IMR-90 (cell line): Measurements from ENCODE around the gene MEF2D. TPM values are rescaled to one million over a fixed set of nuclear protein-coding genes. Genes with fewer than 3 reads are reported as not detected.
A peak's percentile ranks its signal among the peaks of the same experiment; 100 is the strongest.

Experiments used
- ATAC-seq: fragments of 200-7000 bp; cut with Tn5 transposase; 2 replicates; pipeline ENCODE4 v1.9.1; 2020; ENCODE audit warnings: low read depth, mild to moderate bottlenecking, moderate library complexity
- BruUV-seq: library from RNA; stranded (reverse); fragments of 400-500 nt; replicated peaks from 2 replicates; lab custom pipeline; 2021; lab: Mats Ljungman, UMichigan
- CTCF ChIA-PET: fragments of 300-600 bp; formaldehyde crosslinking; extraction: SDS; loops from one replicate; lab custom pipeline; 2021; ENCODE audit warnings: antibody characterized with exemption; lab: Yijun Ruan, JAX
- POLR2A ChIA-PET: fragments of 300-600 bp; sonication (Branson Sonifier 250); formaldehyde crosslinking; loops from one replicate; lab custom pipeline; 2022; ENCODE audit warnings: antibody characterized with exemption; ENCODE audit not compliant: unreplicated experiment; lab: Charles Lee
- DNase-seq: peaks from one replicate; pipeline ENCODE4 v3.0.0; 2013
- H2AFZ ChIP-seq: replicated peaks from 2 replicates; pipeline ENCODE3; 2013; ENCODE audit warnings: low read length, mild to moderate bottlenecking; ENCODE audit not compliant: poor library complexity
- H2AK5ac ChIP-seq: 2 replicates; pipeline ENCODE4 v1.6.1; 2013; ENCODE audit warnings: low read depth, low read length, inconsistent platforms
- H2AK9ac ChIP-seq: replicated peaks from 2 replicates; pipeline ENCODE3; 2013; ENCODE audit warnings: mild to moderate bottlenecking, low read depth, low read length, moderate library complexity; ENCODE audit not compliant: poor library complexity
- H2BK120ac ChIP-seq: 2 replicates; pipeline ENCODE4 v1.6.1; 2013; ENCODE audit warnings: low read depth, low read length, inconsistent platforms
- H2BK15ac ChIP-seq: 3 replicates; pipeline ENCODE4 v1.6.1; 2013; ENCODE audit warnings: low read depth, low read length, inconsistent platforms
- H2BK20ac ChIP-seq: 2 replicates; pipeline ENCODE4 v1.6.1; 2013; ENCODE audit warnings: low read depth, mild to moderate bottlenecking, inconsistent platforms, low read length, moderate library complexity
- H2BK5ac ChIP-seq: 2 replicates; pipeline ENCODE4 v1.6.1; 2013; ENCODE audit warnings: mild to moderate bottlenecking, low read depth, low read length, inconsistent platforms; ENCODE audit not compliant: poor library complexity, severe bottlenecking
- H3K14ac ChIP-seq: replicated peaks from 2 replicates; pipeline ENCODE4 v1.6.1; 2013; ENCODE audit warnings: low read depth, low read length, inconsistent platforms
- H3K18ac ChIP-seq: 2 replicates; pipeline ENCODE4 v1.6.1; 2013; ENCODE audit warnings: low read depth, low read length, control low read depth
- H3K23ac ChIP-seq: 2 replicates; pipeline ENCODE4 v1.6.1; 2013; ENCODE audit warnings: low read depth, low read length, inconsistent platforms
- H3K27ac ChIP-seq: 2 replicates; pipeline ENCODE4 v1.5.1; 2013; ENCODE audit warnings: mild to moderate bottlenecking, control low read depth, low read length; ENCODE audit not compliant: insufficient read depth
- H3K27me3 ChIP-seq: 2 replicates; pipeline ENCODE4 v1.6.1; 2013; ENCODE audit warnings: low read length; ENCODE audit not compliant: control insufficient read depth, insufficient read depth
- H3K36me3 ChIP-seq: 2 replicates; pipeline ENCODE4 v1.6.1; 2013; ENCODE audit warnings: low read length, mixed read lengths; ENCODE audit not compliant: control insufficient read depth, insufficient read depth
- H3K4ac ChIP-seq: 2 replicates; pipeline ENCODE4 v1.6.1; 2013; ENCODE audit warnings: low read depth, low read length, inconsistent platforms
- H3K4me1 ChIP-seq: 2 replicates; pipeline ENCODE4 v1.6.1; 2013; ENCODE audit warnings: low read length, mixed read lengths; ENCODE audit not compliant: control insufficient read depth, insufficient read depth
- H3K4me2 ChIP-seq: 2 replicates; pipeline ENCODE4 v1.6.1; 2013; ENCODE audit warnings: low read depth, mild to moderate bottlenecking, control low read depth, low read length, moderate library complexity
- H3K4me3 ChIP-seq: 2 replicates; pipeline ENCODE4 v1.5.1; 2013; ENCODE audit warnings: low read depth, mild to moderate bottlenecking, control low read depth, low read length, moderate library complexity; ENCODE audit not compliant: insufficient read depth
- H3K56ac ChIP-seq: 2 replicates; pipeline ENCODE4 v1.6.1; 2013; ENCODE audit warnings: low read length, inconsistent platforms; ENCODE audit not compliant: insufficient read depth; ENCODE audit errors: extremely low read depth
- H3K79me1 ChIP-seq, 2 experiments: 2 replicates each; pipeline ENCODE4 v1.6.1; 2013; ENCODE audit warnings: low read length in 2 of 2, inconsistent platforms in 1 of 2, low read depth in 1 of 2
- H3K9ac ChIP-seq: 2 replicates; pipeline ENCODE4 v1.6.1; 2013; ENCODE audit warnings: low read depth, low read length, control low read depth
- H3K9me1 ChIP-seq: 2 replicates; pipeline ENCODE4 v1.6.1; 2013; ENCODE audit warnings: low read length, inconsistent platforms; ENCODE audit not compliant: insufficient read depth
- H3K9me3 ChIP-seq: 2 replicates; pipeline ENCODE4 v1.6.1; 2013; ENCODE audit warnings: low read length; ENCODE audit not compliant: control insufficient read depth, insufficient read depth
- H4K20me1 ChIP-seq: 2 replicates; pipeline ENCODE4 v1.6.1; 2013; ENCODE audit warnings: low read length, inconsistent platforms; ENCODE audit not compliant: insufficient read depth
- H4K5ac ChIP-seq: 2 replicates; pipeline ENCODE4 v1.6.1; 2013; ENCODE audit warnings: mild to moderate bottlenecking, low read depth, low read length, control low read depth
- H4K8ac ChIP-seq, 2 experiments: 2 replicates each; pipeline ENCODE4 v1.6.1; 2013; ENCODE audit warnings: low read depth in 2 of 2, low read length in 2 of 2, control low read depth in 1 of 2, inconsistent platforms in 1 of 2
- H4K91ac ChIP-seq: 2 replicates; pipeline ENCODE4 v1.6.1; 2013; ENCODE audit warnings: low read depth, low read length, inconsistent platforms; ENCODE audit not compliant: insufficient read depth
- BHLHE40 ChIP-seq: fragments of 150-350 bp; IDR thresholded peaks from 2 replicates; pipeline ENCODE4 v1.6.1; 2016; ENCODE audit warnings: mild to moderate bottlenecking, low read depth, low read length
- CEBPB ChIP-seq: IDR thresholded peaks from 2 replicates; pipeline ENCODE4 v1.6.1; 2012; ENCODE audit warnings: low read depth, low read length, improper control_type of control experiment
- CTCF ChIP-seq: conservative IDR thresholded peaks from 2 replicates; pipeline ENCODE4 v1.5.1; 2012; ENCODE audit warnings: mild to moderate bottlenecking, low read depth, low read length, improper control_type of control experiment
- FOS ChIP-seq: fragments of 150-350 bp; IDR thresholded peaks from 2 replicates; pipeline ENCODE4 v1.6.1; 2016; ENCODE audit warnings: low read depth, low read length
- MAFK ChIP-seq: IDR thresholded peaks from 2 replicates; pipeline ENCODE4 v1.6.1; 2012; ENCODE audit warnings: low read depth, low read length, improper control_type of control experiment
- MAZ ChIP-seq: IDR thresholded peaks from 2 replicates; pipeline ENCODE4 v1.6.1; 2012; ENCODE audit warnings: low read depth, mild to moderate bottlenecking, low read length, improper control_type of control experiment, moderate library complexity, borderline replicate concordance
- MXI1 ChIP-seq: IDR thresholded peaks from 2 replicates; pipeline ENCODE4 v1.6.1; 2012; ENCODE audit warnings: low read depth, mild to moderate bottlenecking, low read length, moderate library complexity, borderline replicate concordance
- POLR2A ChIP-seq: IDR thresholded peaks from 2 replicates; pipeline ENCODE4 v1.6.1; 2012; ENCODE audit warnings: mild to moderate bottlenecking, low read depth, low read length
- RAD21 ChIP-seq: IDR thresholded peaks from 2 replicates; pipeline ENCODE4 v1.6.1; 2012; ENCODE audit warnings: low read length, improper control_type of control experiment
- WGBS, 2 experiments: methylation state at CpG; one replicate each; pipeline versions ENCODE4 v1.1.5 to v1.1.7; 2013; ENCODE audit warnings: missing lambda C conversion rate in 2 of 2; ENCODE audit not compliant: insufficient read length in 1 of 2; ENCODE audit errors: extremely low coverage in 2 of 2; 5-methylcytosine and 5-hydroxymethylcytosine counted together
- dilution Hi-C: fragments of 300-500 bp; cut with HindIII; formaldehyde crosslinking; loops from one replicate; pipeline ENCODE4 v1.14.3; 2018; ENCODE audit warnings: low sequenced_read_pairs; ENCODE audit not compliant: unreplicated experiment
- in situ Hi-C: fragments of 300-500 bp; cut with MboI; formaldehyde crosslinking; loops from 3 replicates; pipeline ENCODE4 v1.14.3; 2019; ENCODE audit warnings: low sequenced_read_pairs, inconsistent platforms, mixed read lengths
- intact Hi-C: fragments of 100-400 bp; cut with micrococcal nuclease; formaldehyde crosslinking; loops from 2 replicates; pipeline ENCODE4 v1.10.0; 2022
- polyA plus RNA-seq, 3 experiments: library from polyadenylated mRNA; depleted of rRNA; stranded (reverse); fragments of >200 nt; gene quantifications; 2 replicates each; pipeline ENCODE4 v1.2.3, GENCODE V29; 2012; ENCODE audit warnings: low replicate concordance in 1 of 3
- total RNA-seq: library from RNA; depleted of rRNA; stranded (reverse); fragments of >200 nt; gene quantifications from 2 replicates; pipeline ENCODE4 v1.2.3, GENCODE V29; 2012

MEF2D gene
- total and polyA plus RNA-seq, 2 of the 4 experiments (the other 2 are of a cell fraction), result 2.9 to 20.0 TPM

DNA sequence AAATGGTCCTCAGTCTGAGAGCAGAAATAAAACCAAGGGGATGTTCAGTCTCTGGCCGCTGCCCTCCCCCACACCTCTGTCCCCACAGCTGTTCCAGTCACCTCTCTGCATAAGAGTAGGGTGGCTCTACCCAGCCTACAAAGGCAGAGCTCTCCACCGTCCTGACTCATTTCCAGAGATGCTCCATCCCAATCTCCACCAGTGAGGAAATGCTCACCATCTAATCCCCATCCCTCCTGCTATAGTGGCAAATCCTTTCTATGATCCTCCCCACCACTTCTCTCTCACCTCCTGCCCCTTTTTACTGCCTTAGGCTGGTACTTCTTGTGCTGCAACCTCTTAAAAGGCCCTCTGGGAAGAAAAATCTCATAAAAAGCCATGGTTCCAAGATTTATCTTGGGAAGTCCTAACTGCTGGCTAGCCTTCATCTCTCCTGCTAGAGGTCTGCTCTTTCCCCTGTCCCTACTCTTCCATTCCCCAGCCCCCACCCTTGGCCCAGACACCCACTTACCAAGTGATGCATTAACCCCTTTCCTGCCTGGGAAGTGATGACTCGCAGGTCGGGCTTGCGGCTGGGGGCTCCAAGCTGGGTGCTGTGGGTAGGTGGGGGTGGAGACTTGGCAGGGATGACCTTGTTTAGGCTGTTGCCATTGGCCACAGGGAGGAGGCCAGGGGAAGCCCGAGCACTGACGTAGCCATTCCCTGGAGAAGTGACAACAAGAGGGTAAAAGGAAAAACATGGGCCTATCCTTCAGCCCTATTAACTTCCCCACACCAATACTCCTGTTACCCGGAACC, 23.9 kb downstream of the MEF2D start:
- Histone ChIP-seq H4K20me1 (peaks cover 65% of the 10 kb centered on the region), H3K4me3 (no peak overlapping the region), H3K23ac (peak overlapping the region; percentile 73), H3K56ac (no peak overlapping the region; the same call in 1 of the 2 replicates), H2BK20ac (peak overlapping the region; percentile 47; the same call in 1 of the 2 replicates), H3K9me3 (no peaks in the 10 kb centered on the region), H4K5ac (no peak overlapping the region), H2BK120ac (peak overlapping the region; percentile 45; the same call in 1 of the 2 replicates), H3K9ac (peak overlapping the region; percentile 5; the same call in 1 of the 2 replicates), H3K18ac (no peak overlapping the region), H3K14ac (peak overlapping the region; percentile 75), H3K9me1 (peaks cover 29% of the 10 kb centered on the region), H2AFZ (peak overlapping the region; percentile 13), H2AK9ac (peak overlapping the region; percentile 83), H4K8ac (peak overlapping the region; percentile 26 to 30; a peak in 1 of 4 replicates), H3K27me3 (no peaks in the 10 kb centered on the region), H3K4me2 (no peak overlapping the region), H3K4ac (peak overlapping the region; percentile 90), H3K27ac (peak overlapping the region; percentile 72), H2AK5ac (peak overlapping the region; percentile 94), H4K91ac (peak overlapping the region; percentile 75), H2BK15ac (peak overlapping the region; percentile 42; the same call in 2 of the 3 replicates), H3K36me3 (peaks cover 84% of the 10 kb centered on the region), H3K4me1 (peaks cover 28% of the 10 kb centered on the region), H2BK5ac (peak overlapping the region; percentile 90), H3K79me1 (peaks cover 38 to 86% of the 10 kb centered on the region in 2 experiments)
- DNase-seq (peak; percentile 93), ATAC-seq (0 out of 2 replicates have a peak, but pooled peaks have one; percentile 4)
- TF ChIP-seq MAZ (peak; percentile 73; the same call in 1 of the 2 replicates), CTCF (no peak), CEBPB (no peak), RAD21 (no peak), MXI1 (no peak), BHLHE40 (no peak), POLR2A (no peak), MAFK (no peak), FOS (peak; percentile 47; the same call in 1 of the 2 replicates)
- CTCF ChIA-PET, result no interaction called here
- intact Hi-C loops (no loop called here), dilution Hi-C loops (no loop called here), in situ Hi-C loops (no loop called here)
- WGBS, 2 experiments, result 29% methylated on average over 1 of the region's 8 CpGs; no CpG with 5 or more reads in 1 of the 2 experiments
- no TSS peak for BruUV-seq
- POLR2A ChIA-PET, result interaction anchor here (1.1 kb wide), 1 partner anchor 19 kb away, joined by 3 read pairs; no protein-coding TSS in a partner anchor
